ENCODE data around the gene DNAI1. TPM values are rescaled to one million over a fixed set of nuclear protein-coding genes. Genes with fewer than 3 reads are reported as not detected.

Gene DNAI1
- total and polyA plus RNA-seq, 2 of the 13 experiments (the other 11 are each of a cell fraction or from before 2014, with no cell fraction given), result not detected

DNA sequence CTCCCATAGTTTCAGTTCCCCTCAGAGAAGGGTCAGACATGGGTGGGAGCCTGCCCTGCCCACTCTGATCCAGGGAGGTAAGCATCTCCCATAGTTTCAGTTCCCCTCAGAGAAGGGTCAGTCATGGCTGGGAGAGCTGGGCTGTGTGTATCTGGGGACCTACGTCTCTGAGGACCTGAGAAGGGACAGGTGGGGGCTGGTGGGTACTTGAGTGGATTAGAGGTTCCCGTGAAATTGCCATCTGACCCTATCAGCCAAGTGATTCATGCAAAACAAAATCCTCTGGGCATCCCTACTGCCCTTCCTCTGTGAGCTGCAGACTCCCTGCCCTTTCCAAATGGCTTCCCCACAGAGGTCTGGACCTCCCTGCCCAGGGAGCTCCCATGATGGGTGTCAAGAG is 60.3 kb downstream of the DNAI1 start (continued):
- TF ChIP-seq, protein P1, sequence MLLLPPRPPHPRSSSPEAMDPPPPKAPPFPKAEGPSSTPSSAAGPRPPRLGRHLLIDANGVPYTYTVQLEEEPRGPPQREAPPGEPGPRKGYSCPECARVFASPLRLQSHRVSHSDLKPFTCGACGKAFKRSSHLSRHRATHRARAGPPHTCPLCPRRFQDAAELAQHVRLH (CRISPR knock-in tag; IDR thresholded peaks at IDR 0.05; ENCODE audit: borderline replicate concordance, low read depth), result no peak
- no peak for TF ChIP-seq RBAK (CRISPR knock-in tag; IDR thresholded peaks at IDR 0.05)
- no peak for TF ChIP-seq HNRNPUL1 (IDR thresholded peaks at IDR 0.05; ENCODE audit: low read depth, low read length)

- ChIA-PET POLR2A (no interaction called here), CTCF (ENCODE audit: low intra/inter-chr PET ratio, low total read pairs) (no interaction called here)
- no peak overlapping the region for H3K4me2 ChIP-seq (ENCODE audit: low read depth, low read length)
- no peak overlapping the region for H3K4me3 ChIP-seq (replicated peaks in 1 of 3; ENCODE audit: insufficient read depth in 1 of 3, low read depth in 2 of 3, low read length in 3 of 3)
- H4K20me1 ChIP-seq (ENCODE audit: insufficient read depth, low read length), result no peaks in the 10 kb centered on the region
- H3K9ac ChIP-seq (ENCODE audit: insufficient read depth, low read depth, low read length), result no peak overlapping the region
- H3K9me3 ChIP-seq (ENCODE audit: low read length), result no peaks in the 10 kb centered on the region
- intact Hi-C loops (cut with micrococcal nuclease; ENCODE audit: unreplicated experiment), result no loop called here
- H3K27me3 ChIP-seq (ENCODE audit: control insufficient read depth in 1 of 2, insufficient read depth in 2 of 2, low read length in 2 of 2), result peaks cover 12 to 47% of the 10 kb centered on the region in 2 experiments; a peak in 3 of 5 replicates
- no peak overlapping the region for H3K27ac ChIP-seq (ENCODE audit: extremely low read length, insufficient read depth, low read length)
- DNase-seq (ENCODE audit: low spot score) (no peak), FAIRE-seq (no peak), ATAC-seq (no peak)
- peaks cover 14% of the 10 kb centered on the region for H3K4me1 ChIP-seq (ENCODE audit: insufficient read depth, low read length)
- H2AFZ ChIP-seq (ENCODE audit: low read length), result no peak overlapping the region
- 58% methylated on average over 1 of the region's 2 CpGs for WGBS (ENCODE audit: low lambda C conversion rate)
- no peaks in the 10 kb centered on the region for H3K79me2 ChIP-seq (ENCODE audit: insufficient read depth, low read length)
- TF ChIP-seq KAT8 (CRISPR knock-in tag; IDR thresholded peaks at IDR 0.05) (no peak), STAG1 (CRISPR knock-in tag; IDR thresholded peaks at IDR 0.05) (peak; percentile 12; the same call in 1 of the 2 replicates)
- BruUV-seq (replicated peaks), result no TSS peak
- in situ Hi-C loops (cut with HindIII; ENCODE audit: extremely low pct_ligation_motif_present, low pct_unique_long_range_greater_than_20kb), result no loop called here
- no peaks in the 10 kb centered on the region for H3K36me3 ChIP-seq (replicated peaks in 1 of 2; ENCODE audit: control insufficient read depth in 1 of 2, insufficient read depth in 2 of 2, low read length in 2 of 2)
Observed at GRCh38 chr9:34519321-34520020, 60.9 kb downstream of the DNAI1 start.

GRCh38 chr9:34520096-34520495 is 61.5 kb downstream of the DNAI1 start:
- CTCF ChIA-PET (ENCODE audit: low intra/inter-chr PET ratio, low total read pairs), result no interaction called here
- in situ Hi-C loops (cut with HindIII; ENCODE audit: extremely low pct_ligation_motif_present, low pct_unique_long_range_greater_than_20kb), result no loop called here

More at GRCh38 chr9:34520096-34520495, 61.5 kb downstream of the DNAI1 start:
- H3K9me3 ChIP-seq (ENCODE audit: low read length), result no peaks in the 10 kb centered on the region
- H3K4me2 ChIP-seq (ENCODE audit: low read depth, low read length), result no peak overlapping the region
- H3K9ac ChIP-seq (ENCODE audit: insufficient read depth, low read depth, low read length), result no peak overlapping the region
- no peak for TF ChIP-seq ESRRA (CRISPR knock-in tag; IDR thresholded peaks at IDR 0.05; ENCODE audit: low read depth)
- TF ChIP-seq NKX3-1 (CRISPR knock-in tag; IDR thresholded peaks at IDR 0.05), result no peak
- TF ChIP-seq ZNF572 (CRISPR knock-in tag; IDR thresholded peaks at IDR 0.05), result no peak
- TF ChIP-seq, protein P2, sequence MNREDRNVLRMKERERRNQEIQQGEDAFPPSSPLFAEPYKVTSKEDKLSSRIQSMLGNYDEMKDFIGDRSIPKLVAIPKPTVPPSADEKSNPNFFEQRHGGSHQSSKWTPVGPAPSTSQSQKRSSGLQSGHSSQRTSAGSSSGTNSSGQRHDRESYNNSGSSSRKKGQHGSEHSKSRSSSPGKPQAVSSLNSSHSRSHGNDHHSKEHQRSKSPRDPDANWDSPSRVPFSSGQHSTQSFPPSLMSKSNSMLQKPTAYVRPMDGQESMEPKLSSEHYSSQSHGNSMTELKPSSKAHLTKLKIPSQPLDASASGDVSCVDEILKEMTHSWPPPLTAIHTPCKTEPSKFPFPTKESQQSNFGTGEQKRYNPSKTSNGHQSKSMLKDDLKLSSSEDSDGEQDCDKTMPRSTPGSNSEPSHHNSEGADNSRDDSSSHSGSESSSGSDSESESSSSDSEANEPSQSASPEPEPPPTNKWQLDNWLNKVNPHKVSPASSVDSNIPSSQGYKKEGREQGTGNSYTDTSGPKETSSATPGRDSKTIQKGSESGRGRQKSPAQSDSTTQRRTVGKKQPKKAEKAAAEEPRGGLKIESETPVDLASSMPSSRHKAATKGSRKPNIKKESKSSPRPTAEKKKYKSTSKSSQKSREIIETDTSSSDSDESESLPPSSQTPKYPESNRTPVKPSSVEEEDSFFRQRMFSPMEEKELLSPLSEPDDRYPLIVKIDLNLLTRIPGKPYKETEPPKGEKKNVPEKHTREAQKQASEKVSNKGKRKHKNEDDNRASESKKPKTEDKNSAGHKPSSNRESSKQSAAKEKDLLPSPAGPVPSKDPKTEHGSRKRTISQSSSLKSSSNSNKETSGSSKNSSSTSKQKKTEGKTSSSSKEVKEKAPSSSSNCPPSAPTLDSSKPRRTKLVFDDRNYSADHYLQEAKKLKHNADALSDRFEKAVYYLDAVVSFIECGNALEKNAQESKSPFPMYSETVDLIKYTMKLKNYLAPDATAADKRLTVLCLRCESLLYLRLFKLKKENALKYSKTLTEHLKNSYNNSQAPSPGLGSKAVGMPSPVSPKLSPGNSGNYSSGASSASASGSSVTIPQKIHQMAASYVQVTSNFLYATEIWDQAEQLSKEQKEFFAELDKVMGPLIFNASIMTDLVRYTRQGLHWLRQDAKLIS (CRISPR knock-in tag; IDR thresholded peaks at IDR 0.05), result no peak
- TF ChIP-seq GATAD1 (CRISPR knock-in tag; IDR thresholded peaks at IDR 0.05), result no peak
- TF ChIP-seq ZBTB42 (CRISPR knock-in tag; IDR thresholded peaks at IDR 0.05), result no peak
- TF ChIP-seq FIP1L1 (IDR thresholded peaks at IDR 0.05; ENCODE audit: borderline replicate concordance, insufficient read depth, low read depth, low read length), result no peak
- H3K4me3 ChIP-seq (replicated peaks in 1 of 3; ENCODE audit: insufficient read depth in 1 of 3, low read depth in 2 of 3, low read length in 3 of 3), result no peak overlapping the region
- H3K79me2 ChIP-seq (ENCODE audit: insufficient read depth, low read length), result no peaks in the 10 kb centered on the region
- H3K27me3 ChIP-seq (ENCODE audit: control insufficient read depth in 1 of 2, insufficient read depth in 2 of 2, low read length in 2 of 2), result peaks cover 12 to 42% of the 10 kb centered on the region in 2 experiments; a peak in 3 of 5 replicates
- intact Hi-C loops (cut with micrococcal nuclease; ENCODE audit: unreplicated experiment), result no loop called here
- POLR2A ChIA-PET, result no interaction called here
- no TSS peak for BruUV-seq (replicated peaks)
- peaks cover 14% of the 10 kb centered on the region for H3K4me1 ChIP-seq (ENCODE audit: insufficient read depth, low read length)
- no peaks in the 10 kb centered on the region for H3K36me3 ChIP-seq (replicated peaks in 1 of 2; ENCODE audit: control insufficient read depth in 1 of 2, insufficient read depth in 2 of 2, low read length in 2 of 2)
- DNase-seq (ENCODE audit: low spot score) (no peak), ATAC-seq (no peak), FAIRE-seq (no peak)
- H3K27ac ChIP-seq (ENCODE audit: extremely low read length, insufficient read depth, low read length), result no peak overlapping the region
- H2AFZ ChIP-seq (ENCODE audit: low read length), result no peak overlapping the region
- no peaks in the 10 kb centered on the region for H4K20me1 ChIP-seq (ENCODE audit: insufficient read depth, low read length)
- WGBS (ENCODE audit: low lambda C conversion rate), result 32% methylated on average over 4 of the region's 6 CpGs

All from HepG2 (cell line).